Urothelium cell line (cell line): ENCODE results near the gene SSH3.
"Not testable (repeated sequence)": the region's sequence is repeated elsewhere in the genome, so short reads cannot be mapped to it uniquely, and the experiment has no call there.

ENCODE experiments used
- DNase-seq: peaks from one replicate; pipeline ENCODE4 v3.0.0; 2011; ENCODE audit warnings: low spot score, mixed read lengths
- FAIRE-seq: peaks from 2 replicates; lab custom pipeline; 2011; peaks lifted over from hg19 to GRCh38; lab: Jason Lieb, UNC

The SSH3 gene

DNA sequence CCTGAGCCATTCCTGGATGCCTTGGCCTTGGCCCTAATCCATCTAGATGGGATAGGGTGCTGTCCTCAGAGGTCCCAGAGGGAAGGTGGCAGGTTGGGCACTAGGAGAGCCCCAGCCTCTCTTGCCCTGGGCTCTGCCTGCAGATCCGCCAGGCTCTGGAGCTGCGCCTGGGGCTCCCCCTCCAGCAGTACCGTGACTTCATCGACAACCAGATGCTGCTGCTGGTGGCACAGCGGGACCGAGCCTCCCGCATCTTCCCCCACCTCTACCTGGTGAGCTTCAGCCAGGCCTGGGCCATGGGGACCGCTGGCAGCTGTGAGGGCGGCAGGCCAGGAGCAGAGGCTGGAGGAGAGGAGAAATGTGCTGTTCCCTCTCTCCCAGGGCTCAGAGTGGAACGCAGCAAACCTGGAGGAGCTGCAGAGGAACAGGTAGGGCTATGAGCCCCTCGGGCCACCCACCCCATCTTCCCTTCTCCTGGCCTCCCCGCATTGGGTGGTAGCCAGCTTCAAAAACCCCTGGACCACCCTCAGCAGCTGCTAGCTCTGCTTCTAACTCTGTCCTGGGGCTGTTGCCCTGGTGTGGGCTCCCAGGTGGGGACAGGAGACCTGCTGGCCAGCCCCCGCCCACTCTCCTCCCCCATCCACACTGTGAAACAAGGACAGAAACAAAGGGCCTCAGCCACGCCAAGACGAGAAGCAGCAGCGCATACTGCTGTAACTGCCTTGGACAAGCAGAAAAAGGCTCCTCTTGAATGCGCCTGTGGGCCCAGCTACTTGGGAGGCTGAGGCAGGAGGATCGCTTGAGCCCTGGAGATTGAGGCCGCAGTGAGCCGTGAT is 4.9 kb downstream of the SSH3 start:
- no peak for FAIRE-seq
- DNase-seq, result no peak

DNA sequence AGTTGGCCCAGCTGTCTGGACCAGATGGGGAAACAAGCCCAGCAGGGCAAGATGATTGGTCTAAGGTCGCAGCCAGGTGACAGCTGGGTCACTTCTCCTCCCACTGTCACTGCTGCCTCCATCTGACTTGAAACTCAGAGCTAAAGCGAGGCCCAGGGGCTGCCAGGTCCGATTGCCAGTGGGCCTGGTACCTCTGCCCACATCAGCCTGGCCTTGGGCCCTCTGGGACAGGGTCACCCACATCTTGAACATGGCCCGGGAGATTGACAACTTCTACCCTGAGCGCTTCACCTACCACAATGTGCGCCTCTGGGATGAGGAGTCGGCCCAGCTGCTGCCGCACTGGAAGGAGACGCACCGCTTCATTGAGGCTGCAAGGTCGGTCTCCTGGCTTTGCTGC is 5.8 kb downstream of the SSH3 start:
- DNase-seq (no peak), FAIRE-seq (no peak)

DNA sequence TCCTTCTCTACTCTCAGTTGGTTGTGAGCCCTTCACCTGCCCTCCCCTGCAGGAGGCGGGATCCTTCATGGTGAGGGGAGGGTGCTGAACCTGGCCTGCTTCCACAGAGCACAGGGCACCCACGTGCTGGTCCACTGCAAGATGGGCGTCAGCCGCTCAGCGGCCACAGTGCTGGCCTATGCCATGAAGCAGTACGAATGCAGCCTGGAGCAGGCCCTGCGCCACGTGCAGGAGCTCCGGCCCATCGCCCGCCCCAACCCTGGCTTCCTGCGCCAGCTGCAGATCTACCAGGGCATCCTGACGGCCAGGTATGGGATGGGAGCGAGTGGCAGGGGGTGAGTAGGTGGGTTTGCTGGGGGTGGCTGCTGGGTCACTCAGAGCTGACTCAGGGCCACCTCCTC is 6.3 kb downstream of the SSH3 start:
- DNase-seq, result no peak
- FAIRE-seq, result no peak

DNA sequence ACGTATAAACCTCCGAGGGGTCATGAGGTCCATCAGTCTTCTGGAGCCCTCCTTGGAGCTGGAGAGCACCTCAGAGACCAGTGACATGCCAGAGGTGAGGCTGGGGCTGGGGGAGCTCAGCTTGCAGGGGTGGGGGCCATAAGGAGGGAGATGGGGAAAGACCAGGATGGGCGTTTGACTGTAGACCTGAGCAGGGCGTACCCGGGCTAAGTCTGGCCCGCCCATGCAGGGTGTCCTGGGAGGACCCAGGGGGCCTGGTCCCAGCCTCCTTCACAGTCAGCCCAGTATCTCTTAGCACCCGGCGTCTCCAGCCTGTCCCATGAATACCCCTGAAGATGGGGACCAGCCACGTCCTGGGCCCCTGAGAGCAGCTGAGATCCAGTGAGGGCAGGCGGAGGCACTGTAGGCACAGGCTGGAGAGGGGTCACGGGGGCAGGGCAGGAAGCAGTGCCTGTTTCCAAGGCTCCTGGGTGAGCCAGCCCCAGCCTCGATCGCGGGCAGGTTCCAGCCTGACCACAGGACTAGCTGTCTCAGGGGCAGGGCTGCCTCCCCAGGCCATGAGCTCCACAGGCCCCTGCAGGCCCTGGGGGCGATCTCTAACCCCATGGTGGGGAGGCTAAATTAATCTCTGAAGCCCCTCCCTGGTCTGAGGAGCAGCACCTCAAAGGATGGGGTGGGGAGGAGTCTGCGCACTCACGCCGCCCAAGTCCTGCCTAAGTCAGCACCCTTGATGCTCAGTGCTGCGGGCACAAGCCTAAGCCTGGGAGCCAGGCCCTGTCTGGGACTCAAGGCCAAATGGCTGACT is 7.1 kb downstream of the SSH3 start:
- DNase-seq (no peak), FAIRE-seq (no peak)

DNA sequence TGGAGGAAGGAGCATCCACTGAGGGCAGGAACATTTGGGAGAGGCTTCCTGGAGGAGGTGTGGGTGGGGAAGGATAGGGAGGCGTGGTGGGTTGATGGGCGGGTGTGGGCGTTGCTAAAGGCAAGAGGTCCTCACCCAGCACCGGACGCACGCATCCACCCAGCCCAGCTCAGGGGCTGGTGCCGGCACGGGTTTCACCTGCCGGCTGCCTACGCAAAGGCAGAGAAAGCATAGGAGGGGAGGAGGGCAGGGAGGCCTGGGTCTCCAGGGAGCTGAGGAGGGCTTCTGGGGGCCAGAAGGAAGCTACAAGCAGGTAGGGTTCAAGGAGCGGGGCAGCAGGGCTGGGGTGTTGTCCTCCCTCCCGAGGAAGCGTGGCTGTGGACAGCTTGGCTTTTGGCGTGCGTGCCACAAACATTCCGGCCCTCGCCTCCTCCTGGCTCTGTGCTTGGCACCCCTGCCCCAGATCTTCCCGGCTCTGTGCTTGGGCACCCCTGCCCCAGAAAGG is 7.8 kb downstream of the SSH3 start:
- DNase-seq (no peak), FAIRE-seq (no peak)

DNA sequence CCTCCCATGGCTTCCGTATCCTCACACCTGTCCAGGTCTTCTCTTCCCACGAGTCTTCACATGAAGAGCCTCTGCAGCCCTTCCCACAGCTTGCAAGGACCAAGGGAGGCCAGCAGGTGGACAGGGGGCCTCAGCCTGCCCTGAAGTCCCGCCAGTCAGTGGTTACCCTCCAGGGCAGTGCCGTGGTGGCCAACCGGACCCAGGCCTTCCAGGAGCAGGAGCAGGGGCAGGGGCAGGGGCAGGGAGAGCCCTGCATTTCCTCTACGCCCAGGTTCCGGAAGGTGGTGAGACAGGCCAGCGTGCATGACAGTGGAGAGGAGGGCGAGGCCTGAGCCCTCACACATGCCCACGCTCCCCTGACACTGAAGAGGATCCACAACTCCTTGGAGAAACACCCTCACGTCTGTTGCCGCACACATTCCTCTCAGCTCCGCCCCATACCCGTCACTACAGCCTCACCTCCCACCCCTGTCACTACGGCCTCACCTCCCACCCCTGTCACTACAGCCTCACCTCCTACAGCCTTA is 8.3 kb downstream of the SSH3 start:
- FAIRE-seq, result no peak
- DNase-seq, result no peak

DNA sequence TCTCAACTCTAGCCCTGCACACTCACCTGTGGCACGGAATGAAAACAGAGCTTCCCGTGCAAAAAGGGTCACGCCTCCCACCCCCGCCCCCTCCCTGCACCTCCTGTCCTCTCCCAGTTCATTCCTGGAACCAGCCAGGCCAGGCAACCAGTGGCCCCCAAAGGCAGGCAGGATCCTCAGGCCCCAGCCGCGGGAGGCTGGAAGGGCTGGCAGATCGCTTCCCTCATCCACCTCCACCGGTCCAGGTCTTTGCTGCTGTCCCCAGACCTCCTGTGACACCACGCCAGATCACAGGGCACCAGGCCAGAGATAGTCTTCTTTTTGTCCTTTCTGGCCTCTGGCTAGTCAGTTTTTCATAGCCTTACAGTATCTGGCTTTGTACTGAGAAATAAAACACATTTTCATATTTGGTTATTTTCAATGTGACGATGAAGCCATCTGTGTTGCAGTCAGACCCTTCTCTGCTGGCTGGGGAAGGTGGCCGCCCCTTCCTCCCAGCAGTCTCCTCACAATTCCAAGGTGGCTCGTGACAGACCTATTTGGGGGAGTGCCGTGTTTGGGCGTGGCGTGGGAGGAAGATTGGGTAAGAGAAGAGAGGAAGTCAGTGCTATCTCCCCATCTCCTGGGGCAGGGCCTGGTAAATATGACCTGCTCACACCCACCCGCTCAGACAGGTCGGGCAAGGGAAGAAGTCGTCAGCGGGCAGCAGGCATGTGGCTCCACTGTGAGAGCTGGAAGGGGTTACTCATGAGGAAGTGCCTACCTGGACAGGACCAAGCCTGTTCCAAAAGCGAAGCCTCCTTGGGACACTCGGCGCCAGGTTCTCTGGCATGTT is 9.1 kb downstream of the SSH3 start:
- DNase-seq (no peak), FAIRE-seq (no peak)

DNA sequence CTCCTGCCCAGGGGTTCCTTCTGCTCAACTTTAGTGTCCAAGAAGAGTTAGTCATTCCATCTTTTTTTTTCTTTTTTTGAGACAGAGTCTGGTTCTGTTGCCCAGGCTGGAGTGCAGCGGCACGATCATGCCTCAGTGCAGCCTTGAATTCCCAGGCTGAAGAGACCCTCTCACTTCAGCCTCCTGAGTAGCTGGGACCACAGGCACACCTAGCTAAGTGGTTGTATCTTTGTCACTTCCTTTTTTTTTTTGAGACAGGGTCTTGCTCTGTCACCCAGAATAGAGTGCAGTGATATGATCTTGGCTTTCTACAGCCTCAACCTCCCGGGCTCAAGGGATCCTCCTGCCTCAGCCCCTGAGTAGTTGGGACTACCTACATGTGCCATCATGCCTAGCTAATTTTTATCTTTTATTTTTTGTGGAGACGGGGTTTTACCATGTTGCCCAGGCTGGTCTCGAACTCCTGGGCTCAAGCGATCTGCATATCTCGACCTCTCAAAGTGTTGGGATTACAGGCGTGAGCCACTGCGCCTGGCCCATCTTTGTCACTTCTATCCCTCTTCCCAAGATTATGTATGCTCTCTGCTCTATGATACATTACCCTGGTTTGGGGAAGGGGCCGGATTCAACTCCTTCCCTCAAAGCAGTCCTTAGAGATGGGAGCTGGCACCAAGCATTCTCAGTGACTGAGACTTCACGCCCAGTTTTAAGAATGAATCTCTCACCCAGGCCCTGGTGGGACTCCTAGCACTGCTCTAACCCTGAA is 10.0 kb downstream of the SSH3 start:
- FAIRE-seq, result no peak

DNA sequence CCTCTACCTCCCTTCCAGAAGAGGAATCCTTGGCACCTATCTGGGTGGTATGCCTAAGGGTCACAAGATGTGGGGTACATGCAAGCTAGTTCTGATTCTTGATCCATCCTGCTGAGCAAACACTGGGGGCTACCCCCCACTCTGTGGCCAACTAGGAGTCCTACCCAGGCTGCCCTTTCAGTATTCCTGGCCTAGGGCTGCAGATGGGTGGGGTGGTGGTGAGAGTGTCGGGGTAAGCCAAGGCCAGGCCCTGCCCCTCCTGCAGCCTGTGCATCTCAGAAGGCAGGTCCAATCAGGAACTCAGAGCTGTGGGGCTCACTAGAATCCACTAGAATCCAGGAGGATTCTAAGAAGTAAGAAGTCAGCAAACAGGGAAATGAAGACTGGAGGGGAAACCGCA is 10.9 kb downstream of the SSH3 start:
- FAIRE-seq, result no peak
- DNase-seq, result no peak

More for the DNA sequence above, 10.0 kb downstream of the SSH3 start:
- no peak for DNase-seq

DNA sequence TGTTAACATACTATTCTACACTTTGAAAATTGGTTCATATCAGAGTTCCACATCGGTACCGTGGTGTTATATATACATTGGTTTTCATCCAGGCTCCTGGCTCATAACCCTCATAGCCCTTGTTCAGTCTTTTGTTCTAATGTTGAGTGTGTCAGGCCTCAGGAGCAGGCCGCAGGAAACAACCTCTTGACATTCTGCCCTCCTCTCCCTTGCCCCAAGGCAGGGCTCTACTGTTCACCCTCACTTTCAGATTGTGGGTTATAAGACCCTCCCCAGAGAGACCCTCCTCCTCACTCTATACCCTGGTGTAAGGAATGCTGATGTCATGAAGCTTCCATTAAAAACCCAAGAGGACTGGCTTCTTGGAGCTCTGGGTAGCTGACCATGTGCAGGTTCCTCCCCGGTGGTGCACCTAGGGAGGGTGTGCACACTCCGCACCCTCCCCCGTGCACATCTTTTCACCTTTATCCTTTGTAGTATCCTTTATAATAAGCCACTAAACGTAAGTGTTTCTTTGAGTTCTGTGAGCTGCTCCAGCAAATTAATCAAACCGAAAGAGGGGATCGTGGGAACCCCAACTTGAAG is 12.1 kb downstream of the SSH3 start:
- DNase-seq (no peak), FAIRE-seq (no peak)

DNA sequence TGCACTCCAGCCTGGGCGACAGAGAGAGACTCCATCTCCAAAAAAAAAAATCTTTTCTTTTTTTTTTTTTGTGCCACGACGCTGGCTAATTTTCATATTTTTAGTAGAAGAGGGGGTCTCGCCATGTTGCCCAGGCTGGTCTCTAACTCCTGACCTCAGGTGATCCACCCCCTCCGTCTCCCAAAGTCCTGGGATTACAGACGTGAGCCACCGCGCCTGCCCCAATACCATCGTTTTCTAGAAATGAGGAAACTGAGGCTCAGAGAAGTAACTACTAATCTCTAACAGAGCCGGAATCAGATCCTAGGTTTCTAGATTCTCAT is 13.5 kb downstream of the SSH3 start:
- FAIRE-seq, result no peak

DNA sequence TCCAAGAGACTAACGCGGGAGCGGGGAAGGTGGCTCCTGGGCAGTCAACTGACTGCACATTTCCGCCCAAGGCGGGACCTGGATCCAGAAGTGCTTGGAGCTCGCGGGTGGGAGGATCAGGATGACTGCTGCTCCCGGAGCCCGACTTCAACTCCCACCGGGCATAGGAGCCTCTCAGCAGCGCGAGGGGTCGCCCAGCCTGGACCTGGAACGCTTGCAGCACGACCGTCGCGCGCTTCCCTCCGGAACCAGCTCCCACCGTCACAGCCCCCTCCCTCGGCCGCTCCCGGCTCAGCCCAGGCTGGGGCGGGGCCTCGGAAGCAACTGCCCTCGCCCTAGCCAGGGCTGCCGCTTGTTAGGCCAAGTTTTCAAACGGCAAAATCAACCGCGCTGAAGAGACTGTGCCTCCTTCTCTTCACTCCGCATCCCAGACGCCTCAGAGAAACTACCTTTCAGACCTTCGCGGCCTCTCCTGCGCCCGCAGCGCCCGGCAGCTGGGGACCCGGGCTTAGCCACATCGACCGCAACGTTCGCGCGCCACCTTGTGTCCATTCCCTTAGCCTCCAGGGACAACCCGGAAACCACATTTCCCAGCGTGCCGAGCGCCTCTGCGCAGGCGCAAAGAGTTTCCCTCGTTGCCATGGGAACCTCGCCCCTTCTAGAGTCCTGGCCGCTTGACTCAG is 14.0 kb downstream of the SSH3 start:
- DNase-seq (peak; percentile 98), FAIRE-seq (no peak)

More for the DNA sequence above, 13.5 kb downstream of the SSH3 start:
- DNase-seq, result no peak

DNA sequence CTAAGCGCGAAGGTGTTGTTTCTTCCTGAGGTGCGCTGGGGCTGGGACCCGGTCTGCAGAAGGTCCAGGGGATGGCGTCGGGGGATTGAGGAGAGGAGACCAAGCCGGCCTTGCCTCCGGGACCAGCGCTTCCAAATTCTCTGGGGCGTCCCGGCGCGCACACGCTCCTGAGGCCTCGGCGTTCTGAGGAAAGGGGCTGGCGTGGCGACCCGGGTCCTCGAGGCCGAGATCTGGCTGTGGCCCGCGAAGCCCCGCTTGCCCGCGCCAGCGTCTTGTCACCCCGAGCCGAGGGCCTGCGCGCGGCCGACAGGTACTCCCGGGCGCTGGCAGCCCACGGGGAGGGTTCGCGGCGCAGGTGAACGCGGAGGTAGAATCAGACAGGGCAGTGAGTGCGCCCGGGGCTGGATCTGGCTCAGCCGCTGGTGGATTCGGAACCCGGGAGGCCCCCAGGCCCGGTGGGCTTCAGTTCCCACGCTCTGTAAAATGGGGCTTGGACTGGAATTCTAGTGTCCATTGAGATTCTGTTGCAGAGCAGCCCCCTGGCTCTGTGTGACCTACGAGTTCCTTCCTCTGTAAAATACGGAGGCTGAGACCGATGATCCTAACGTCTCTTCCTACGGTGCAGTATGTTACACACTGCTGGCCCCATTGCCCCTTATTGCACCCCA is 14.7 kb downstream of the SSH3 start:
- DNase-seq (no peak), FAIRE-seq (no peak)

DNA sequence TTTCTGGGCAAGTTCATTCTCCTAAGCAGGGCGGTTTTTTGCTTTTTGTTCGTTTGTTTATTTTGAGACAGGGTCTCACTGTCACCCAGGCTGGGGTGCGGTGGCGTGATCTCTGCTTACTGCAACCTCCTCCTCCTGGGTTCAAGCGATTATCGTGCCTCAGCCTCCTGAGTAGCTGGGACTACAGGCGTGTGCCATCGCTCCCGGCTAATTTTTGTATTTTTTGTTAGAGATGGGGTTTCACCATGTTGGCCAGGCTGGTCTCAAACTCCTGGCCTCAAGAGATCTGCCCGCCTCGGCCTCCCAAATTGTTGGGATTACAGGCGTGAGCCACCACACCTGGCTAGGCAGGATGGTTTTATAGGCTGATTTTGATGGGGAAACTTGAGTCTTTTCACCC is 15.5 kb downstream of the SSH3 start:
- not testable (repeated sequence) for DNase-seq, FAIRE-seq

DNA sequence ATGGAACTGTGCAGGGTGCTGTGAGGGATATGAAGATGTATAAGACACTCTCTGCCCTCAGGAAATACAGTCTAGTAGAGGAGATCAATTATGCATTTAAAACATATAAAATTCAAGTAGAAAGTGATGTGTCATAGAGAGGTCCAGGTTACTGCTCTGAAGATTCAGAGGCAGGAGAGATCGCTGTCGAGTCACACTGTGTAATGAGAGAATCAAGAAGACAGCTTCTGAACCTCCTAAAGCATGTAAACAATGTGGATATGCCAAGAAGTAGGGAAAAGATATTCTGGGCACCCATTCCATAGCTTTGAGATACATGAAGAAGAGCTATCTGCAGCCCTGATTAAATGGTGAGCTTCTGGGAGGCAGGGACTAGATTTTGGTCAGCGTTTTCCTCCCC is 16.7 kb downstream of the SSH3 start:
- DNase-seq, result no peak
- FAIRE-seq, result no peak

DNA sequence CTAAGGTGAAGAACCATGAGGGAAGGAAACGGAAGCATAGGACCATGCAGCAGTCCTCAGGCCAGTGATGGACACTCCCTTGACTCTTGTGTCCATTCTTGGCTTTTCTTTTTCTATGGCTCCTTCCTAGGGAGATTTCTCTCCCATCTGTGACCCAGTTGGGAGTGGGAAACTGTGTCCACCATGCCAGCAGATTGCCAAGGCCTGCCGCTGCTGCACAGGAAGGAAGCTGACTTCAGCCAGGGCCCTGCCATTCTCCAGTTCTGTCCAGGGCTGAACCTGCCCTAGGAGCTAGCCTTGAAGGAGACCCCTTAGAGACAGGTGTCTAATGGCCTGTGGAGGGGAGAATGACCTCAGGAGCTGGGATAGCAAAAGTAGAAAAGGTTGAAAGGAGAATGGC is 17.4 kb downstream of the SSH3 start:
- FAIRE-seq (no peak), DNase-seq (no peak)

DNA sequence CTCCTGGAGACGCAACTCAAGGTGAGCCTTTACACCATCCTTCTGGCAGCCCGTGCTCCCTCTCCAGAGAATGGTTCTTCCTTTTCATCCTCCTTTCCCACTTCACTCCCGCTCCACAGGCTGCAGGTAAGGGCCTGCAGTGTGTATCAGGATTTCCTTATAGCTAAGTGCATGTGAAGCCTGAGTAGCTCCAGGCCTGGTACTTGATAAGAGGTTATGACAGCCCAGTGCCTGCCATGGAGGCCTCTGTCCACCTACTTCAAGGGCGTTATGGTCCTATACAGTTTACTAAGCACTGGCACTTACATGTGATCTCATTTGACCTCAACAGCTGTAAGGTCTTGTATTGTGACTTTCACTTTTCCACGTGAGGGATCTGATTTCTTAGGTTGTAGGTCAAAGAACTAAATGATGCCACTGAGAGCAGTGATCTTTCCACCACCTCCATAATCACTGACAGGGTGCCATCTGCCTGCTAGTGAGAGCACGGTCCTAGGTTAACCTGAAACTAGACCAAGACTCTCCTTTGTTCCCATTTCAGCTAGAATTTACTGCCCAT is 18.1 kb downstream of the SSH3 start:
- no peak for FAIRE-seq
- DNase-seq, result no peak

DNA sequence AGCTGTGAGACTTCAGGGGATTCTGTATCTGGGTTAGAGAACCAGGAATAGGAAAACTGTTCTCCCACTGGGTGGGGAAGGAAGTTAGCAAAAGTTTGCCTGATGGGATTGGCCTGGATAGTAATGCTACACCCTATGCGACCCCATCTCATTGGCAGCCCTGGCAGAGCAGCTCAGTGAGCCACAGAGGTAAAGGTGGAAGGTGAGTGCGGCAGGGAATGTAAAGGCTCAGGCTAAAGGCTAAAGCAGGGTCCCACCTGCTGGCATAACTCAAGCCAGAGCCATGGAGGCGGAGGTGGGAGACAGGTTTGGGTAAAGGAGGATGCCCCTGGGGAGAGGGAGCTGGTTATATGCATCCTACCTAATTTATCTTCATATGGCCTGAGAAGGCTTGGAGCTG is 18.7 kb downstream of the SSH3 start:
- no peak for FAIRE-seq
- no peak for DNase-seq
